SU-DHL-6 (cell line): ENCODE data around the gene TBC1D1.

Source experiments
- H2AFZ ChIP-seq: fragments of 200-600 bp; sonication (generic); 2 replicates; pipeline ENCODE4 v1.6.1; 2014; ENCODE audit warnings: low read depth, mild to moderate bottlenecking, moderate library complexity, mixed read lengths, antibody characterized with exemption, low read length; ENCODE audit not compliant: severe bottlenecking
- H3F3A ChIP-seq: fragments of 200-600 bp; shearing (Covaris generic); 2 replicates; pipeline ENCODE4 v1.6.0; 2016; ENCODE audit warnings: antibody characterized with exemption, mild to moderate bottlenecking; ENCODE audit not compliant: insufficient read depth
- H3K27ac ChIP-seq: fragments of 200-600 bp; sonication (generic); 2 replicates; pipeline ENCODE4 v1.5.1; 2016; ENCODE audit warnings: low read depth, mild to moderate bottlenecking, low read length, moderate library complexity, mixed read lengths
- H3K27me3 ChIP-seq: fragments of 200-600 bp; sonication (generic), shearing (Covaris generic); 2 replicates; pipeline ENCODE4 v1.6.0; 2014; ENCODE audit warnings: mild to moderate bottlenecking, low read length
- H3K36me3 ChIP-seq: fragments of 200-600 bp; sonication (generic); 2 replicates; pipeline ENCODE4 v1.6.1; 2014; ENCODE audit warnings: mild to moderate bottlenecking, low read length, mixed read lengths
- H3K4me2 ChIP-seq: fragments of 300-600, 200-600 bp; shearing (Covaris generic), sonication (generic); 2 replicates; pipeline ENCODE4 v1.6.0; 2014; ENCODE audit warnings: low read length, low read depth, mild to moderate bottlenecking; ENCODE audit not compliant: poor library complexity, severe bottlenecking
- H3K4me3 ChIP-seq: fragments of 200-600 bp; sonication (generic); 2 replicates; pipeline ENCODE4 v1.5.1; 2014; ENCODE audit warnings: antibody characterized with exemption, low read length, mild to moderate bottlenecking, mixed read lengths; ENCODE audit not compliant: insufficient read depth, poor library complexity, severe bottlenecking
- H3K79me2 ChIP-seq: fragments of 200-600 bp; sonication (generic); 2 replicates; pipeline ENCODE4 v1.6.1; 2014; ENCODE audit warnings: mild to moderate bottlenecking, low read length, moderate library complexity; ENCODE audit not compliant: insufficient read depth
- H3K9ac ChIP-seq: fragments of 200-600 bp; sonication (generic); 2 replicates; pipeline ENCODE4 v1.7.0; 2014; ENCODE audit warnings: mild to moderate bottlenecking, low read length
- H3K9me2 ChIP-seq: fragments of 200-600 bp; sonication (generic); replicated peaks from 2 replicates; pipeline ENCODE4 v1.6.1; 2014; ENCODE audit warnings: low read length; ENCODE audit not compliant: insufficient read depth
- H3K9me3 ChIP-seq: fragments of 200-600 bp; sonication (generic); 2 replicates; pipeline ENCODE4 v1.6.1; 2014; ENCODE audit warnings: low read length, mixed read lengths; ENCODE audit not compliant: insufficient read depth
- H4K20me1 ChIP-seq: fragments of 200-600 bp; sonication (generic); 2 replicates; pipeline ENCODE4 v1.6.1; 2014; ENCODE audit warnings: low read depth, mild to moderate bottlenecking, antibody characterized with exemption, low read length, moderate library complexity, mixed read lengths
- CTCF ChIP-seq: fragments of 200-600 bp; sonication (generic); IDR thresholded peaks from one replicate; pipeline ENCODE4 v1.5.1; 2017; ENCODE audit warnings: antibody characterized with exemption, mild to moderate bottlenecking, low read length, moderate library complexity; ENCODE audit not compliant: insufficient read depth, poor library complexity, severe bottlenecking
- EZH2phosphoT487 ChIP-seq: fragments of 200-600 bp; sonication (generic), shearing (Covaris generic); conservative IDR thresholded peaks from 2 replicates; pipeline ENCODE4 v1.6.1; 2018; ENCODE audit warnings: mild to moderate bottlenecking, antibody characterized with exemption, low read length, moderate library complexity, mixed read lengths

TBC1D1 gene

GRCh38 chr4:38170338-38171169, 279.7 kb downstream of the TBC1D1 start:
- Histone ChIP-seq H3F3A (no peaks in the 10 kb centered on the region), H3K27ac (no peak overlapping the region), H3K27me3 (no peaks in the 10 kb centered on the region), H3K4me2 (no peak overlapping the region), H4K20me1 (no peaks in the 10 kb centered on the region), H3K36me3 (no peaks in the 10 kb centered on the region), H3K79me2 (no peaks in the 10 kb centered on the region), H3K9ac (no peak overlapping the region), H3K9me3 (no peaks in the 10 kb centered on the region), H2AFZ (no peak overlapping the region), H3K4me3 (no peak overlapping the region), H3K9me2 (no peaks in the 10 kb centered on the region)
- TF ChIP-seq EZH2phosphoT487: no peak
- TF ChIP-seq CTCF: no peak

GRCh38 chr4:38172078-38172477, 281.2 kb downstream of the TBC1D1 start:
- H4K20me1 ChIP-seq: no peaks in the 10 kb centered on the region
- no peak overlapping the region for H3K4me3 ChIP-seq
- no peaks in the 10 kb centered on the region for H3K9me2 ChIP-seq
- TF ChIP-seq CTCF (no peak), EZH2phosphoT487 (no peak)
- H3K79me2 ChIP-seq: no peaks in the 10 kb centered on the region
- H3K36me3 ChIP-seq: no peaks in the 10 kb centered on the region
- no peak overlapping the region for H3K9ac ChIP-seq
- H3K9me3 ChIP-seq: no peaks in the 10 kb centered on the region
- no peak overlapping the region for H3K27ac ChIP-seq
- H2AFZ ChIP-seq: no peak overlapping the region
- no peaks in the 10 kb centered on the region for H3K27me3 ChIP-seq
- H3F3A ChIP-seq: no peaks in the 10 kb centered on the region
- no peak overlapping the region for H3K4me2 ChIP-seq

GRCh38 chr4:38173935-38174518, 283.1 kb downstream of the TBC1D1 start:
- H2AFZ ChIP-seq: no peak overlapping the region
- H4K20me1 ChIP-seq: no peaks in the 10 kb centered on the region
- H3K27ac ChIP-seq: no peak overlapping the region
- no peaks in the 10 kb centered on the region for H3F3A ChIP-seq
- H3K36me3 ChIP-seq: no peaks in the 10 kb centered on the region
- no peaks in the 10 kb centered on the region for H3K79me2 ChIP-seq
- H3K9ac ChIP-seq: no peak overlapping the region
- H3K4me2 ChIP-seq: no peak overlapping the region
- H3K9me2 ChIP-seq: no peaks in the 10 kb centered on the region
- no peak overlapping the region for H3K4me3 ChIP-seq
- TF ChIP-seq EZH2phosphoT487 (no peak), CTCF (no peak)
- no peaks in the 10 kb centered on the region for H3K9me3 ChIP-seq
- H3K27me3 ChIP-seq: no peaks in the 10 kb centered on the region
